Measurements from ENCODE around the gene COL8A1. TPM values are rescaled to one million over a fixed set of nuclear protein-coding genes. Genes with fewer than 3 reads are reported as not detected.

COL8A1 gene
- total RNA-seq, 1 experiment from 2014 or later, result 24.3 TPM

DNA sequence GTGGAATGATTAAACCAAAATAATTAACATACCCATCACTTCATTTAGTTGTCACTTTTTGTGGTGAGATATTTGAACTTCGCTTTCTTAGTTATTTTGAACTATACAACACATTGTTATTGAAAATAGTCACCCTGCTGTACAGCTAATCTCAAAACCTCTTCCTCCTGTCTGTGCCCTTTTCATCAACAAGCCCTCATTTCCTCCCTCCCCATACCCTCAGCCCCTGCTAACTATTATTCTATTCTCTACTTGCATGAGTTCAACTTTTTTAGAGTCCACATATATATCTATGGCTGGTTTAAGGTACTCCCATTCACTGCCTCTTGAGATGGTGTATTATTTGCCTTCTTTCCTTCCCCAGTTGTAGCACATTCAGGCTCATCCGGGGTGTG is 32.2 kb downstream of the COL8A1 start:
- no peak for DNase-seq (ENCODE audit: low spot score)

DNA sequence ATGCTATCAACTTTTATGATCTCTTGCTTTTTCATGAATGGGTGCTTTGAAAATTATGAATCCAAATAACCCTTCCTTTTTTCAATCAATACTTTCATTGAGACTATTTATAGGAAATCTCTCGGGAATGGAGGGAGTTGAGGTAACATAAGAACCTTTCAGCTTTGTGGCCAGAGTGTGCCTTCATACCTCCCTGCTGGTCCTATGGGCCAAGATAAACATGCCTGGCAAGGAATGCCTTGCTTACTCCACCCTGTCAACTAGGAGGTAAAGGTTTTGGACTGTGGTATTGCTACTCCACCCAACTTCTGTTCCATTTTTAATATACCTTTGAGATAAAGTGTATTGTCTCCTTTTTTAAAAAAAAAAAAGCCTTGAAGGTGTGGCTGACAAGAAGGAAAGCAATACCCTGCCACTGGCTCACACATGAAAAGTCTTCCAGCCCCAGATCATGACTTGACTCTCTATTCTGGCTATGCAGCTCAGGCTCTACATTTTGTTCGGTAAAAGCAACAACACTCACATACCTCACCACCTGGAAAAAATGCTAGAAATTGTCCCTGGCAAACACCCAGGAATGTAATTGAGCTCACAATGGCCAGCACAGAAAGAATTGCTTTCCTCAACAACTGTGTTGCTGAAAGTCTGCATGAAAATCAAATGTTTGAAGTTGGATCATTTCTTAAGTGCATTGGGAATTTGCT is 35.8 kb downstream of the COL8A1 start:
- DNase-seq (ENCODE audit: low spot score), result no peak

DNA sequence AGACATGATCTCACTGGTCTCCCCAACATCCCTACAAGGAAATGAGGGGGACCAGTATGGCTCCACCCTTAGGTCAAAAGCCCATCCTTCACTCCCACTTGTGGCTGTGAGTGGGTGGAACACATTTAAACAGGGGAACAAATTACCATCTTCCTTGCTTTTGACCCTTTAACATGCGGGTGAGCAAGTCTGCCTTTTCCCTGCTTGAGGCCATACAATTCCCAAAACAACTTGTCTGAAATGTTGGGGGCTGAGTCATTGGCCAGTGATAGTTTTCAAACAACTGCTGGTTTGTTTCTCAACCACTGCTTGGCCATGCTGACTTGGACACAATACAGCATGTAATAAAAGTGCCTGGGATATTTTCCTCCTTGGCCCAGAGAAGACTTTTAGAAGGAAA is 39.6 kb downstream of the COL8A1 start:
- DNase-seq (ENCODE audit: low spot score), result no peak

DNA sequence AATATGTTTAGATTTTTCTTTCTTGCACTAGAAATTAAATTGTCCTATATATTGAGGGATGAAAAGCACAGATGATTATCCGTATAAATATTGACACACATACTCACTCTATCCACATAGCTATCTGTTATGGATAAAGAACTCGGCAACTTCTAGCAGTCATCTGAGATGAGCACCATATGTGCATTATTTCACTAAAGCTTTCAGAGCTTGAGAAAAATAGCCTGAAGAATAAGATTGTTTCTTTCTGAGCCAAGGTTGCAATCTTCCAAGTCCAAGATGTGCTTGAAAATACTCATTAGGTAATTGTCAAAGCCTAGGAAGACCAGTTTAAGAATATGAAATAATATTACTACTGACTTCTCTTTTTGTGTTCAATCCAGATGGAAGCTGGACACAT is 40.5 kb downstream of the COL8A1 start:
- DNase-seq (ENCODE audit: low spot score), result no peak

DNA sequence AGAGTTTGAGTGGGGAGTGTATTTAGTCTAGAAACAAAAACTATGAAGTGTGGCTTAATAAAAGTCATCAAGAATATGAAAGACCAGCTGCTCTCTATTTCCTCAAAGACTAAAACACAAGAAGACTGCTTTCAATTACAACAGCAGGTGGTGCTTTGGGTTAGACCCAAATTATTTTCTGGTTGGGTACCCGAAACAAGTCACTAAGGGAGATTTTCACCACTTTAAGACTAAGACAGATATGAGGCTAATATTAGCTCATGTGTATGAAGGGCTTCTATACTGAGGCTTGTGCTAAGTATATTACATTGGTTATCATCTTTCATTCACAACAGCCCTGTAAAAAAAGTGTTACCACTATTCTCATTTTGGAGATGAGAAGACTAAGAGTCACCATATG is 43.1 kb downstream of the COL8A1 start:
- no peak for DNase-seq (ENCODE audit: low spot score)

DNA sequence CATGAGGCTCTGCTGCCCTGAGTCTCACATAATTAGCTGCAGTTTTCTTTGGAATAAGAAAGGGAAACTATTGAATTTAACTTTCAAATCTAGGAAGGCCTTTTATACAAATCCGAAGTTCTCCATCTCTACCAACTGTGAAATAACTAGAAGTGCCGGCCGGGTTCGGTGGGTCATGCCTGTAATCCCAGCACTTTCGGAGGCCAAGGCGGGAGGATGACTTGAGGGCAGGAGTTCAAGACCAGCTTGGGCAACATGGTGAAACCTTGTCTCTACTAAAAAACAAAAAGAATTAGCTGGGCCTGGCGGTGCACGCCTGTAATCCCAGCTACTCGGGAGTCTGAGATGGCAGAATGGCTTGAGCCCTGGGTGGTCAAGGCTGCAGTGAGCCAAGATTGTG is 43.6 kb downstream of the COL8A1 start:
- DNase-seq (ENCODE audit: low spot score), result no peak

DNA sequence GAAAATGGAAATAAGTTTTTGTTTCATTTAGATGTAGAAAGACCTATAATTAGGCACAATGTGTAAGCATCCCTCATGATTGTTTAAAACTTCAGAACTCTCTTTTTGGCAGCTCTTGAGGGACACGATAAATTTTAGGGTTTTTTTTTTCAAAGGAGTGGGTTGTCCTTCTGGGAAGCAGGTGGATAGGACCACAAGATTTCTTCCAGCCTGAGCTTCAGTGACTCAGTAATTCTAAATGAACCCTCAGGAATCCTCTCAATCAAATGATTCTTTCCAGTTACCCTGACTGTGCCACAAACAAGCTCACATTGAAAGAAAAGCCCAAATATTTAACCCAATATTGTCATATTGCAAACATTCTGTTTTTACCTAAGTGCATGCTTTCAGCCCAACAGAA is 45.1 kb downstream of the COL8A1 start:
- no peak for DNase-seq (ENCODE audit: low spot score)

DNA sequence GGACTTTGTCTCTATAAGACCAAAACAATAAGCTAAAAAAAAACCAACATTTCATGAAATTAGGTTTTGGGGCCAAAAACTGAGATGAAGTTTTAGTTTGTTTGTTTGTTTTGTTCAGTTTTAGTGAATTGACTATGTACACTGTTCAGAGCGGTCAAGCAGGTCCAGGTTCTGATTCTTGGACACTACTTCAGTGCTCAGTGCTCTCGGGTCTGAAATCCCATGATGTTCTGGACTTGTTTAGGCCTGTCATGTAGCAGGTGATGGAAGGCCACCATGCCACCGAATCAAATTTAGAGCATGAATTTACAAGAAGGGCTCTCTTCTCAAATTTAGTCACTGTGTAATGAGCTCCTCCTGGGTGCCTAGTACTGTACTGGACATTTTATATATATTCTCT is 45.5 kb downstream of the COL8A1 start:
- DNase-seq (ENCODE audit: low spot score), result no peak

DNA sequence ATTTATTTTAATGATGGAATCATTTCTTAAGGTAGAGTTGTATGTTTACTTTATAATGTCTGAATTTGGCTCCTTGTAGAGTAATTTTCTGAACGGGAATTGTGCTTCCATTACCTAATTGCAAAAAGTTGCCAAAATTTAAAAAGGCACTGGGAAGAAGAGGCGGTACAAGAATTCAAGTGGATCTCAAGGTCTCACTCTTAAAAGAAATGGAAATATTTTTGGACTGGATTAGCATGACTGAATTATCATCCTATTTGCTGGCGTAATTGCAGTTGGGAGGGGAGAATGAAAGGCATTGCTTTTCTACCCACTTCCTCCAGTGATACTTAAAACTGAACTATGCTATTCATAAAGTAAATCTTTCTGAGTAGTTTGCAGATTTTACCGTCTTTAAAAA is 46.2 kb downstream of the COL8A1 start:
- DNase-seq (ENCODE audit: low spot score), result no peak

DNA sequence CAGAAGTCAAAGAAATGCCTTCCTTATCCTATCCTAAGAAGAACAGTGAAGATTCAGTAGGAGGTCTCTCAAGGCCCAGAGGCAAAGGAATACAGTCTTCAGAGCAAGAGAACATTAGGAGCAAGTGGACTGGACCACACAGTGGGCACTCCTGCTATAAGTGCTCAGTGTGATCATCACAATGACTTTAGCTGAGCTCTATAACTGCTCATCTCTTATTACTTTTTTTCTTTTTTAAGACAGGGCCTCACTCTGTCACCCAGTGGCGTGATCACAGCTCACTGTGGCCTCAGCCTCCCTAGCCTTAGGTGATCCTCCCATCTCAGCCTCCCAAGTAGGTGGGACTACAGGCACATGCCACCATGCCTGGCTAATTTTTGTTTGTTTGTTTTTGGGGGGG is 48.1 kb downstream of the COL8A1 start:
- no peak for DNase-seq (ENCODE audit: low spot score)

DNA sequence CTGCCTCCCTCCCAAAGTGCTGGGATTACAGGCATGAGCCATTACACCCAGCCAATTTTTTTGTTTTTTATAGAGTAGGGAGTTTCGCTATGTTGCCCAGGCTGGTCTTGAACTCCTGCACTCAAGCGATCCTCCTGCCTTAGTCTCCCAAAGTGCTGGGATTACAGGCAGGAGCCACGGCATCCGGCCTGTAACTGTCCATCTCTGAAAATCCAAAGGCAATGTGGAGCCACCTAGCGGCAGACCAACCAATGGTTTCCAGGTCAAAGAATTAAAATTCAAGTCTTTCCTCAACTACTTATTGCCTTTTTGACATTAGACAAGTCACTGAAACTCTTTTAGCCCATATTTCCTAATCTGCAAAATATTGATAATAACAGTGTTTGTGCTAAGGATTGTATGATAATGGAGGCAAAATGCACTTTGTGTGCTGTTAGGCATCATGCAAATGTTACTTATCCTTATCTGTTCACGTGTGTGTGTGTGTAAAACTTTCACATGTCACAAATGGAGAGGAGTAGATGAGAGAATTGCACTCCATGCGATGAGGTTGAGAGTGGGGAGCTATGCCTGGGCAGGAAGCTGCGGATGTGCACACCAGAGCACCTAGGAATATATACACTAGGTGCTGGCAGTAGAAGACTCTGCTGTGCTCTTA is 48.7 kb downstream of the COL8A1 start:
- peak; percentile 49 for DNase-seq (ENCODE audit: low spot score)

DNA sequence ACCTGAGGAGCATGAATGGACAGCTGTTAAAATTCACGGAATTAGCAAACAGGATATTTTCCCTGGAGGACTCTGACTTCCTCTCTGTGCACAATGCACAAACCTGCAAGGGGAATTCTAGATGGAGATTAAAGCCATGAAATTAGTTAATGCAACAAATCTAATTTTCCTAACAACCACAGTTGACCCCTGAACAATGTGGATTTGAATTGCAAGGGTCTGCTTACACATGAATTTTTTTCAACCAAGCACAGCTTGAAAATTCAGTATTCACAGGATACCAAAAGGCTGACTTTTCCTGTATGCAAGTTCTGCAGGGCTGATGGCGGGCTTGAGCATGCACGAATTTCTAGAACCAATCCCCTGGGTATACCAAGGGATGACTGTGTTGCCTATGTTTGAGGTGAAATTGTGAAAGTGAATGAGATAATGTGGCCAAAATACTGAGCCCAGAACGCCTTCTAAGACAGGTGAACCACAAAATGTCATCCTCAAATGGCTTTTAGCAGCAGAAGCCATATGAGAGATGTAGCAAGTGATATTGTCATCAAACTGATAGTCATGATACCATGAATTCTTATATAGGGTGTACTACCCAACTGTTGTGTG is 52.5 kb downstream of the COL8A1 start:
- DNase-seq (ENCODE audit: low spot score), result no peak

DNA sequence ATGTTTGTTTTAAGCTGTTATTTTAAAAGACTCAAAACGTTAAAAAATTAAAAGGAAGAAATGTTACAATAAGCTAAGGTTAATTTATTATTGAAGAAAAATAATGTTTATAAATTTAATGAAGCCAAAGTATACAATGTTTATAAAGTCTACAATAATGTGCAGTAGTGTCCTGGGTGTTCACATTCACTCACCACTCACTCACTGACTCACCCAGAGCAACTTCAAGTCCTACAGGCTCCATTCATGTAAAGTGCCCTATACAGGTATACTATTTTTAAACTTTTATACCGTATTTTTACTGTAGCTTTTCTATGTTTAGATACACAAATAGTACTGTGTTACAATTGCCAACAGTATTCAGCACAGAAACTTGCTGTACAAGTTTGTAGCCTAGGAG is 55.2 kb downstream of the COL8A1 start:
- no peak for DNase-seq (ENCODE audit: low spot score)

DNA sequence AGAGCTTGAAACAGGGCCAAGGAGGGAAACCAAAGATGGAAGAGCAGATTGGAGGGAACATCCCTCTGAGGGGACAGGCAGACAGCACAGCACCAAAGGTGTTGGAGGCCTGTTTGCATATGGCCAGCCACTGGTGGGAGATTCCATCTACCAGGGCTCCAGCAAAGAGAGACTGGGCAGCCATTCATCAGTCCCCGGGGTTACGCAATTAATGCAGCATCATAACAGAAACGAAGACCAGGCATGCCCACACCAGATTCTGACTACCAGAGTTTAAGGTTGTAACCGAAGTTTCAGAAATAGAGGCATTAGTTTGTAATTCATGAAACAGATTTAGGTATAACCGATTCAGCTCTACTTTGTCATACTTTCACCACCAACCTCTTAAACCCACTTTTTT is 58.1 kb downstream of the COL8A1 start:
- no peak for DNase-seq (ENCODE audit: low spot score)

DNA sequence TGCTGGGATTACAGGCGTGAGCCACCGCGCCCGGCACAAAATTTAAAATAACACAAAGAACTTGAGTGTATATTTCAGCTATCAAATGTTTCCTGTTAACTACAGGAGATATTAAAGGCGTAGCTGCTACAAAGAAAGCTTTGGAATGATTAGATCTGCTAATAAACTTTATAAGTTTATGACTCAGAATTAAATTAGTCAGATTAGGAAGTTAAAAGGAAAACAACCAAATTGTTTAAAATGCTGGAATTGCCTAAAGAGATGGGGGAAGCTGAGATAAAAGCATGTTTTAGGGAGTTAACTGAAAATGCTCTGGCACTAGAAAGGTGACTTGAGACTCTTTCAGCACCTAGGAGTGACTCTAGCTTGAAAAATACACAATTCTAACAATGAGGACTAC is 58.9 kb downstream of the COL8A1 start:
- DNase-seq (ENCODE audit: low spot score), result no peak

DNA sequence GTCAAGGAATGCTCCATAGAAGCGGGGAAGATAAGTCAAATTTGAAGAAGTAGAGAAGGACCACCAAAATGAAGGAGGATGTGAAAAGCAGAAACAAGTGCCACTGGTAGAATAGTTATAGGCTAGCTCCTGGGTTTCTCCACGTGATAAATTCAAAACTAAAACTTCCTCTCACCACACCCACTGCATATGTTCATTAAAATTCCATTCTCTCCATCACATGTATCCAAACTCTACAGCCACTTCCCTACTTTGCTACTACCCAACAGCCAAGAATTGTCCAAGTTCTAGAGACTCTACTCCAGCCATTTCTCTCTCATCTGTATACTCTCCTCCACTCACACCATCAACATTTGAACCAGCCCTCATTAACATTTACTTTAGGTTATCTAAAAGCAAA is 60.5 kb downstream of the COL8A1 start:
- DNase-seq (ENCODE audit: low spot score), result no peak

DNA sequence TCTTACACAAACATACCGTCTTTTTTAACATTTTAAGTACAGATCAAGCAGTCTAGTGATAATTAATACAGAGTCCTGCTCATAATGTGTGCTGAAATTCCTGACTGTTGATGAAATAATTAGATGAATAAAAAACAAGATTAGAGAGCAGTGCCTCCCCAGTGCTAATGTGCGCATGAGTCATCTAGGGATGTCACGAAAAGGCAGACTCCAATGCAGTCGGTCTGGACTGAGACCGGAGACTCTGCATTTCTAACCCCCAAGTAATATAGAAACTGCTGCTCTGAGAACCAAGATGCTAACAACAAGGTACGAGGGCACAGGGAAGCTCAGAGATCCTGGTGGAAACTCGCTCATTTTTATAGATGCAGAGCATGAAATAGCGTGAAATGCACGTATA is 61.4 kb downstream of the COL8A1 start:
- peak; percentile 64 for DNase-seq (ENCODE audit: low spot score)

DNA sequence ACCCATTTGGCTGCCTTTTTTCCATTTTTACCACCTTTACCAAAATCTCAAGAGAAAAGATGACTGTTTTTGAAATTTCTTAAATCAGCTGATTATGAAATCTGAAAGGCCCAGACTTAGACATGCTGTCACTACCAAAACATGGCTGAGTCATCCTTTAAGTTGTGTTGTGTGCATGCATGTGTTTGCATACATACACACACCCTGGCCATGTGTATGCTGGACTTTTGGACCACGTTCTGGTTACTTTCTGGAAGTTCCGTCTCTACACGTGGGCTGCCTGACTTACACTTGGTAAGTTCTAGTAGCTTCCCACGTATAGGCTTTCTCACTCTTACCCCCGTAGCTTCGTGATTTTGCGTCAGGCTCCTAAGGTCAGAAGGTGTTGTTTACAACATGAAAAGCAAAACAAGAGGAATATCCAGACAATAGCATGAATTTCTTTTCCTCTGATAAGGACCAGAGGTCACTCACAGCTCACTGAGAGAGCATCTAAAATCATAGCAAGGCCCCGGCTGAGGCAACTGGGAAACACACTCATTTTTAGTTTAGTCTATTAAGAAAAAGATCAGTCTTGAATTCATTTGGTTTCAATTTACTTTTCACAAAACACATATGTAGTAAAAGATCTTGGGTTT is 62.4 kb downstream of the COL8A1 start:
- DNase-seq (ENCODE audit: low spot score), result no peak

DNA sequence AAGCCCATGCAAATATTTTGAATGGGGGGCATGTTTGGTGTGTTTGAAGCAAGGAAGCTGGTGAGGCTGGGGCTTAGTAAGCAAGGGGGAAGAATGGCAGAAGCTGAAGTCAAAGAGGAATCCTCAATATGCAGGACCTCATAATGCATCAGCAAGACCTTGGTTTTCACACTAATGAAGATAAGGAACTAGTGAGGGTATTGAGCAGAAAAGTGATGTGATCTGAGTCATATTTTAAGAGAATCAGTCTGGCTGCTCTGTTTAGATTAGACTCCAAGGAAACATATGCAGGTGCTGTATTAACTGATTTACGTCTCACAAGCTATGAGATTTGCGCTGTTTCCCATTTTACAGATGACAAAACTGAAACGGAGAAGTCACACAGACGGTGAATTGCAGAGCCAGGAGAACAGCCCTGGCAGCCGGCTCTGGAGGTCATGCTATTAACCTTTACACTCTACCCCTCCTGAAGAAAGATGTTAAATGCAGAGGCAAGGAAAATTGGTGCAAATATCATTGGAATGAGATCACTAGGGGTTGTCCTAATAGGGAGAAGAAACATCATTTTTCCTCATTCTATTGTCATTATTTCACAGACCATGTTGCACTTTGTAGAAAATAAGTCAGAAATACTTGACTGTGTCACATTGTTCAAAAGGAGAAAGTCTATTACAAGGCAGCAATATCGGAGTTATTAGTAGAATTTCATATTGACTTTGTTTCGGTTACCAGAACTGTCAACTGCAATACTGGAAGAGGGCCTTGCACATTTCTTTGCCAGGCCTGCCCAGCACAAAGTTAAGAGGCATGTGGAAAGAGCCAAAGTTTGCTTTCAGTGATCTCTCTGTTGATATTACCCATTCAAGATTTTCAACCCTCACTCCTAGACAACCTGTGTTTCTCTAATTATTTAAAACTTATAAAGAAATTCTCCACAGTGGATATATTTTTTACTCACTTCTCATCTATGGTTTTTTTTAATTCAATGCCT is 64.9 kb downstream of the COL8A1 start:
- DNase-seq (ENCODE audit: low spot score), result no peak

DNA sequence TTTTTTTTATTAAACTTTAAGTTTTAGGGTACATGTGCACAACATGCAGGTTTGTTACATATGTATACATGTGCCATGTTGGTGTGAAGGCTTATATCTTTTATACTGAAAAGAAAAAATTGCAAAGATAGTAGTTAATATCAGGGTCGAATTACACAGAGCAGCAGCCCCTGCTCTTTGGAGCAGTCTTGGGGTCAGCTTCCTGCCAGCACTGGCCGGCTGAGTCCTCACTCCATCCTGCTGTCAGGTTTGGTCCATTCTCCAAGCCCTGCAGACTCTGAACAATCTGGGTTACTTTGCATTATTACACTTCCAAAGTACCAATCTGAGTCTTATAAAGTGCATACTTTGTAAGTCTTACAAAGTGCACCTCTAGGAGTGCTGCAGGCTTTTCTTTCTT is 66.0 kb downstream of the COL8A1 start:
- DNase-seq (ENCODE audit: low spot score), result no peak

DNA sequence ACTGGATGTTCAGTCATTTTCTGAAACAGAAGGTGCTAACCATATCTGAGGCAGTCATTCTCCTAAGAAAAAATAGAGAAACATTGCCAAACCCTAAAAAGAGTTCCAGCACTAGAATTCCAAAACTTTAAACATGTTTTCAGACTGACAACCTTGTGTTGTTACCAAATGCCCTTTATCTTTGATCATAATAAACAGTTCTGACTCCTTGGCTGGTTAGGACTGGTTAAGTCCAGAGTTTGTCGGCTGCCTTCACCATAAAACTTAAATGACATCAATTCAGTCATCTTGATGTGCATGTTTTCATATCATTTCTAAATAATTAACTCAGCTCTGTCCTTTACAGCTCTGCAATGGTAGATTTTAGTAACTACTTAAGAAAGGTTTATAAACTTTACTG is 68.0 kb downstream of the COL8A1 start:
- no peak for DNase-seq (ENCODE audit: low spot score)

All from H4 (cell line).